AG10803 (cell line): ENCODE data around the gene GCSH.

Experiments
- DNase-seq: peaks from one replicate; pipeline ENCODE4 v3.0.0; 2010; ENCODE audit warnings: low read depth
- H3K4me3 ChIP-seq: 2 replicates; pipeline ENCODE4 v1.5.1; 2011; ENCODE audit warnings: mild to moderate bottlenecking, low read length, control low read depth
- TF ChIP-seq, protein P1 (sequence below): conservative IDR thresholded peaks from 2 replicates; pipeline ENCODE4 v1.5.1; 2011; ENCODE audit warnings: mild to moderate bottlenecking, low read length, control low read depth, inconsistent platforms

GCSH gene

DNA sequence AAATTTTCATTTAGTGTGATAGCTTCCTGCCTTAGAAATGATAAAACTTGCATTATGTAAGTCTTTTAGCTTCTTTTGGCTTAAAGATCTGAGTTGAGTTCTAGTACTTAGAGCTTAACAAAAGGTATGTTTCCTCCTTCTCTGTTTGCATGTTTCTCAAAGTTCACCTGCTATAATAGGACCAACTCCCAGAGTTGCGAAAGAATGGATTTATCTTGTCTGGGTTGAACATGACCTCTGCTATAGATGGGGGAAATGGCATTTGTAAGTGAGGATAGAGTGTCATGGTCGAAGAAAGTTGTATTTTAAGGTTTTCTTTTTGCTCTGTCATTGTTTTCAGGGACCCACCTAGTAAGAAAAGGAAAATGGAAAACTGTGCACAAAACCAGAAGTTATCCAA is 53.4 kb downstream of the GCSH start:
- no peak overlapping the region for H3K4me3 ChIP-seq
- TF ChIP-seq, protein P1, sequence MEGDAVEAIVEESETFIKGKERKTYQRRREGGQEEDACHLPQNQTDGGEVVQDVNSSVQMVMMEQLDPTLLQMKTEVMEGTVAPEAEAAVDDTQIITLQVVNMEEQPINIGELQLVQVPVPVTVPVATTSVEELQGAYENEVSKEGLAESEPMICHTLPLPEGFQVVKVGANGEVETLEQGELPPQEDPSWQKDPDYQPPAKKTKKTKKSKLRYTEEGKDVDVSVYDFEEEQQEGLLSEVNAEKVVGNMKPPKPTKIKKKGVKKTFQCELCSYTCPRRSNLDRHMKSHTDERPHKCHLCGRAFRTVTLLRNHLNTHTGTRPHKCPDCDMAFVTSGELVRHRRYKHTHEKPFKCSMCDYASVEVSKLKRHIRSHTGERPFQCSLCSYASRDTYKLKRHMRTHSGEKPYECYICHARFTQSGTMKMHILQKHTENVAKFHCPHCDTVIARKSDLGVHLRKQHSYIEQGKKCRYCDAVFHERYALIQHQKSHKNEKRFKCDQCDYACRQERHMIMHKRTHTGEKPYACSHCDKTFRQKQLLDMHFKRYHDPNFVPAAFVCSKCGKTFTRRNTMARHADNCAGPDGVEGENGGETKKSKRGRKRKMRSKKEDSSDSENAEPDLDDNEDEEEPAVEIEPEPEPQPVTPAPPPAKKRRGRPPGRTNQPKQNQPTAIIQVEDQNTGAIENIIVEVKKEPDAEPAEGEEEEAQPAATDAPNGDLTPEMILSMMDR, result no peak
- no peak for DNase-seq

DNA sequence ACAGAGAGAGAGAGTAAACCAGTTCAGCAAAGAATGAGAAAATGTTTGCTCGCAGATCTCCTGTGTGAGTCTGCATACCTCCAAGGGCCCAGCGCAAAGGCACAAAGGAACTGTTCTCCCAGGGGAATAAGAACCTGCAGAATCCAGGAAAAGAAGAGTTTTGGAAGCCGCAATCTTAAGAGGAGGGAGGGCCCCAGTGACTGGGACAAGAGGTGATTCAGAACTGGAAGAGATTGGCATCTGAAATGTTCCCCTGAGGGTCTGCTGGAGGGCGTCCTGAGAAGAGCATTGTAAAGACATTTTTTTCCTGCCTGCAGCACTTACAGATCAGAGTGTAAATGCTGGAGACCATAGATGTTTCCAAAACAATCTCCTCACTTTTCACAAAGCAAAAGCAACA is 54.5 kb downstream of the GCSH start:
- TF ChIP-seq, protein P1, result no peak
- no peak overlapping the region for H3K4me3 ChIP-seq
- no peak for DNase-seq

DNA sequence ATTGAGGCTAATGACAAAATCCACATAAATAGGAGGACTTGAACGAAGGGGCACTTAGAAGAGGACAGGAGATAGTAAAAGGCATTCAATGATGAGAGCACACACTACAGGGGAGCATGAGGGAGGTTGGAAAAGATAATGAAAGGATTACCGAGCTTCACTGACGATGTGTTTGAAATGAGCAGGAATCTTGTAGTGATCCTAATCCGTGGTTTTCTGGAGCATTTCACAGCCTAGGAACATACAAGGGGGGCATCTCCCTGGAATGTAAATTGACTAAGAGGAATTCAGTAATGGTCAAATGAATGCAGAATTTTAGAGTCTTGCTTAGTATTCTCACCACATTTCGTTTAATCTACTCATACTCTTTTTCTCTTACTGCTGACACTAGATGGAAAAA is 55.4 kb downstream of the GCSH start:
- TF ChIP-seq, protein P1, result no peak
- DNase-seq, result peak; percentile 46
- no peak overlapping the region for H3K4me3 ChIP-seq

DNA sequence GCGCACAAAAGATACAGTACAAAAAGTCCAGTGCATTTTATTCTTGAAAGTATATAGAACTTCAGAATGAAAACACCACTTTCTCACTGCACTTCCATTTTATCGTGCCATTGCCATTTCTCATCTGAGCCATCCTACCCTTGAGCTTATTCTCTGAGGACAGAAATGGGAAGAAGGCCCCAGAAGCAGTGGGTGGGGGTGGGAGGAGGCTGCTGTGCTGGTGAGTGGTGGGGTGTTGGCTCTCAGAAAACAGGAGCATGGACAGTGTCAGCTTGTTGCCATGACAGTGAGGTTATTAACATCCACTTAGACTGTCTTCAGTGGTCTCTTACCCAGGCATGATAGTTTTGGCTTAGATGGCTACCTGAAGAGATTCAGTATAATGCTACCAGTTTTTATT is 56.1 kb downstream of the GCSH start:
- DNase-seq, result no peak
- TF ChIP-seq, protein P1, result no peak
- no peak overlapping the region for H3K4me3 ChIP-seq

DNA sequence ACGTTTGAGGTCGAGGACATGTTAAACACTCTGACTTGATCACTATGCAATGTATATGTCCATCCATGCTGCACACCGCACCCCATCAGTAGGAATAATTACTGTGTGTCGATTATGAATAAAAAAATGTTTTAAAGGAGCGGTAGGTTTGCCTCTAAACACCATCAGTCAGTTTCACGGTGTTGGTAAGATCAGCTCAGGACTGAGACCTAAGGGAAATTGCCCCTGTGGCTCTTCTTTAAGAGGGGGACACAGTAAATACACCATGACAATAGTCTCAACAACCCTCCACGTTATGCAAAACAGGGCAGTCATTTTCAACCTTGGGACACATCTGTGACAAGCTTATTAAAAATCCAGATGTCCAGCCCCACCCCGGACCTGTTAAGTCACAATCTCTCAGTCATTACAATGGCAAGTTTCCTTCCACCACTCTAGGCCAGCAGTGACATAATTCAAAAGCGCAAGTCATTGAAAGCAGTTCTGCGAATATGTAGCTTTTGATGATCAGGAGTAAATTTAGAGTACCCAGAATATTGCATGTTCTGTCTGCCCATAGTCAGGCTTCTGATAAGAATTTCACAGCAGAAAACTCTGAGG is 59.3 kb downstream of the GCSH start:
- H3K4me3 ChIP-seq, result peak overlapping the region; percentile 72
- TF ChIP-seq, protein P1, result no peak
- peak; percentile 24 for DNase-seq

DNA sequence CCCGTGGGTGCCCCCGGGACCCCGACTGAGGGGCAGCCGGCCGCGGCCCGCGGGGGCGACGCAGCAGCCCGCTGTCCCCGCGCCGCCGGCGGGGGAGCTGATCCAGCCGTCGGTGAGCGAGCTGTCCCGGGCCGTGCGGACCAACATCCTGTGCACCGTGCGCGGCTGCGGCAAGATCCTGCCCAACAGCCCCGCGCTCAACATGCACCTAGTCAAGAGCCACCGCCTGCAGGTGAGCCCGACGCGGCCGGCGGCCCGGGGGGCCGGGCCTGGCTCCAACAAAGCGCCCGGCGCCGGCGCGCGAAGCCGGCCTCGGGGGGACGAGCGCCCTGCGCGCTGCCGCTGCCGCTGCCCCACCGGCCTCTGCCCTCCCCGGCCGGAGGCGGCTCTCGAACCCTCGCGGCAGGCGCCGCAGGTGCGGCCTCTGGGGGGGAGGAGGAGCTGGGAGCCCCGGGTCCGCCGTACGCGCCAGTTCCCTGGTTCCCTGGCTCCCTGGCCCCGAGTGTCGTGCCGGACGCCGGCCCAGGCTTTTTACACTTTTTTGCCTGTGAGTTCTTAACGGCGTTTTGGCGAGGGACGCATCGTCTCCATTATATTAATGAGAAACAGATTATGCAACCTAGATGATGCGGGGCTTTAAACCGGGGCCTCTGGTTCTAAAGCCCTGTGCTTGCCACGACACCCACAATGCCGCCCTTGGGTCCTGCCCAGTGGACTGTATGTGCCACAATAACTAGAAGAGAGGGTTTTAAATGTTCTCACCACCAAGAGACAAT is 60.0 kb downstream of the GCSH start:
- TF ChIP-seq, protein P1, result no peak
- DNase-seq, result peak; percentile 26
- H3K4me3 ChIP-seq, result peak overlapping the region; percentile 72

DNA sequence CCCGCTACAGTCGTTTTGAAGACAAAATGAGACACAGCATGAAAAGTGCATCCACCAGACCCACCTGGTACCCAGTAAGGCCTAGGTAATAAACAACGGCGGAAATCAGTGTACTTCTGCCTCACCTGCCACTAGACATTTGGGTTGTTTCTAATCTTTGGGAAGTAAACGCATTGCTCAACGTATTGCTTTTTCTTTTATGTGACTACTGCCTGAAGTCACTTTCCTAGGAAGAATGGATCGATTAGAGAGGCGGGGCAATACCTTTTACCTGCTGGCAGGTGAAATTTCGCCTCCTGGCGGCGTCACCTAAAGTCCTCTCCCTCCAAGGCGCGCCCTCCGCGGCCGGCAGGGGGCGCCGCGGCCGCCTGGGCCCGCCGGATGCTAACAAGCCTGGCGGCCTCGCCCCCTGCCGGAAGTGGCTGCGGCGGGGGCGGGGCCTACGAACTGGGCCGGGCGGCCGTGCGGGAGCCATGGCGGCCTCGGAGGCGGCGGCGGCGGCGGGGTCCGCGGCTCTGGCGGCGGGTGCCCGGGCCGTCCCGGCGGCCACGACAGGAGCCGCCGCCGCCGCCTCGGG is 60.7 kb downstream of the GCSH start, which contains the start of gene ATMIN:
Gene ATMIN, plus strand, starts transcription at position 445 of the 577 bp plus-strand sequence. Its CDS starts 29 bp downstream, at position 474.
- DNase-seq, result peak; percentile 80
- TF ChIP-seq, protein P1, result peak; percentile 70
- H3K4me3 ChIP-seq, result peak within 1 kb of the TSS; percentile 72
